ENCODE measurements around the gene SERF2. TPM values are rescaled to one million over a fixed set of nuclear protein-coding genes. Genes with fewer than 3 reads are reported as not detected.

Gene SERF2
- total and polyA plus RNA-seq, 2 of the 13 experiments (the other 11 are each of a cell fraction or from before 2014, with no cell fraction given): 811 to 1,257 TPM

GRCh38 chr15:43824302-43825246, 32.5 kb downstream of the SERF2 start, which contains the start of gene MFAP1 (continued):
- TF ChIP-seq, protein P1, sequence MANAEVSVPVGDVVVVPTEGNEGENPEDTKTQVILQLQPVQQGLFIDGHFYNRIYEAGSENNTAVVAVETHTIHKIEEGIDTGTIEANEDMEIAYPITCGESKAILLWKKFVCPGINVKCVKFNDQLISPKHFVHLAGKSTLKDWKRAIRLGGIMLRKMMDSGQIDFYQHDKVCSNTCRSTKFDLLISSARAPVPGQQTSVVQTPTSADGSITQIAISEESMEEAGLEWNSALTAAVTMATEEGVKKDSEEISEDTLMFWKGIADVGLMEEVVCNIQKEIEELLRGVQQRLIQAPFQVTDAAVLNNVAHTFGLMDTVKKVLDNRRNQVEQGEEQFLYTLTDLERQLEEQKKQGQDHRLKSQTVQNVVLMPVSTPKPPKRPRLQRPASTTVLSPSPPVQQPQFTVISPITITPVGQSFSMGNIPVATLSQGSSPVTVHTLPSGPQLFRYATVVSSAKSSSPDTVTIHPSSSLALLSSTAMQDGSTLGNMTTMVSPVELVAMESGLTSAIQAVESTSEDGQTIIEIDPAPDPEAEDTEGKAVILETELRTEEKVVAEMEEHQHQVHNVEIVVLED (CRISPR knock-in tag; IDR thresholded peaks at IDR 0.05; ENCODE audit: borderline replicate concordance): peak; percentile 90
- TF ChIP-seq PATZ1 (CRISPR knock-in tag; IDR thresholded peaks at IDR 0.05): no peak
- TF ChIP-seq ZNF75D (CRISPR knock-in tag; IDR thresholded peaks at IDR 0.05; ENCODE audit: borderline replicate concordance): no peak
- TF ChIP-seq ZNF589 (CRISPR knock-in tag; conservative IDR thresholded peaks at IDR 0.05): 0 out of 2 replicates have a peak, but pooled peaks have one; percentile 47
- TF ChIP-seq, protein P2, sequence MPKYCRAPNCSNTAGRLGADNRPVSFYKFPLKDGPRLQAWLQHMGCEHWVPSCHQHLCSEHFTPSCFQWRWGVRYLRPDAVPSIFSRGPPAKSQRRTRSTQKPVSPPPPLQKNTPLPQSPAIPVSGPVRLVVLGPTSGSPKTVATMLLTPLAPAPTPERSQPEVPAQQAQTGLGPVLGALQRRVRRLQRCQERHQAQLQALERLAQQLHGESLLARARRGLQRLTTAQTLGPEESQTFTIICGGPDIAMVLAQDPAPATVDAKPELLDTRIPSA (CRISPR knock-in tag; IDR thresholded peaks at IDR 0.05; ENCODE audit: borderline replicate concordance): peak; percentile 25; the same call in 1 of the 2 replicates
- peak; percentile 29; the same call in 1 of the 2 replicates for TF ChIP-seq ZSCAN20 (CRISPR knock-in tag; IDR thresholded peaks at IDR 0.05; ENCODE audit: borderline replicate concordance)
- TF ChIP-seq ZSCAN9 (CRISPR knock-in tag; IDR thresholded peaks at IDR 0.05; ENCODE audit: borderline replicate concordance): peak; percentile 53; the same call in 1 of the 2 replicates
- TF ChIP-seq, protein P3, sequence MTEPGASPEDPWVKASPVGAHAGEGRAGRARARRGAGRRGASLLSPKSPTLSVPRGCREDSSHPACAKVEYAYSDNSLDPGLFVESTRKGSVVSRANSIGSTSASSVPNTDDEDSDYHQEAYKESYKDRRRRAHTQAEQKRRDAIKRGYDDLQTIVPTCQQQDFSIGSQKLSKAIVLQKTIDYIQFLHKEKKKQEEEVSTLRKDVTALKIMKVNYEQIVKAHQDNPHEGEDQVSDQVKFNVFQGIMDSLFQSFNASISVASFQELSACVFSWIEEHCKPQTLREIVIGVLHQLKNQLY (CRISPR knock-in tag; IDR thresholded peaks at IDR 0.05): no peak
- no peak for TF ChIP-seq KAT2B (IDR thresholded peaks at IDR 0.05; ENCODE audit: borderline replicate concordance, low read depth, low read length)
- TF ChIP-seq EEA1 (CRISPR knock-in tag; IDR thresholded peaks at IDR 0.05; ENCODE audit: borderline replicate concordance): no peak
- no peak for TF ChIP-seq HNRNPLL (IDR thresholded peaks at IDR 0.05; ENCODE audit: low read depth, low read length, poor library complexity, severe bottlenecking)
- peak; percentile 45; the same call in 1 of the 2 replicates for TF ChIP-seq MTERF4 (CRISPR knock-in tag; IDR thresholded peaks at IDR 0.05)
- no peak for TF ChIP-seq ZNF460 (CRISPR knock-in tag; IDR thresholded peaks at IDR 0.05; ENCODE audit: borderline replicate concordance)

All from HepG2 (cell line).